Psoas muscle (tissue), 8 donors: ENCODE results near the gene CFAP46. TPM values are rescaled to one million over a fixed set of nuclear protein-coding genes. Genes with fewer than 3 reads are reported as not detected.
A peak's percentile ranks its signal among the peaks of the same experiment; 100 is the strongest.

Experiments
- ATAC-seq, 4 donors: fragments of 200-7000 bp; cut with Tn5 transposase; one replicate each; pipeline ENCODE4 v1.9.1; 2020; ENCODE audit warnings: moderate library complexity in 3 of 4, mild to moderate bottlenecking in 2 of 4
- DNase-seq, 2 donors: peaks; one replicate each; pipeline ENCODE4 v3.0.0-alpha.2; 2020
- H3K27ac ChIP-seq: fragments of 200-600 bp; one replicate; pipeline ENCODE4 v1.8.0; 2022
- H3K27me3 ChIP-seq, 3 donors: fragments of 200-600 bp in 1 of 3; one replicate each; pipeline versions ENCODE4 v1.6.1 to v1.8.0; 2013 to 2022; ENCODE audit warnings: low read length in 2 of 3, mild to moderate bottlenecking in 2 of 3, moderate library complexity in 1 of 3; ENCODE audit not compliant: insufficient read depth in 3 of 3
- H3K36me3 ChIP-seq, 2 donors: fragments of 200-600 bp in 1 of 2; one replicate each; pipeline versions ENCODE4 v1.6.1 to v1.8.0; 2013 to 2022; ENCODE audit warnings: low read depth in 1 of 2, mild to moderate bottlenecking in 1 of 2, moderate library complexity in 1 of 2; ENCODE audit not compliant: insufficient read depth in 1 of 2
- H3K4me1 ChIP-seq: fragments of 200-600 bp; one replicate; pipeline ENCODE4 v1.8.0; 2022
- H3K4me3 ChIP-seq: fragments of 200-600 bp; one replicate; pipeline ENCODE4 v1.8.0; 2022; ENCODE audit warnings: mild to moderate bottlenecking
- H3K9me3 ChIP-seq: fragments of 200-600 bp; one replicate; pipeline ENCODE4 v1.8.0; 2022
- WGBS, 3 donors: extraction: QIAGEN DNeasy Blood & Tissue Kit; methylation state at CpG; one replicate each; pipeline versions ENCODE4 v1.1.6 to v1.1.7; 2013; 5-methylcytosine and 5-hydroxymethylcytosine counted together
- intact Hi-C, 2 donors: fragments of 100-400 bp; cut with DNase I; formaldehyde crosslinking; loops; one replicate each; pipeline versions ENCODE4 v1.11.0 to v1.14.2; 2022
- polyA plus RNA-seq, 3 donors: library from polyadenylated mRNA; stranded (reverse); fragments of 200-250 nt; gene quantifications; one replicate each; pipeline ENCODE4 v1.2.3, GENCODE V29; 2013
- total RNA-seq, 4 donors: library from RNA; stranded (reverse); fragmentation: NEBNext Ultra II Directional in 2 of 4; extraction: Animal tissue kit (Norgen Biotek cat#: 25700) in 2 of 4; gene quantifications; one replicate each; pipeline versions ENCODE4 v1.2.1 to v1.2.4, GENCODE V29; 2021 to 2023
- TF ChIP-seq, protein P1 (sequence below): fragments of 200-600 bp; IDR thresholded peaks from one replicate; pipeline ENCODE4 v1.8.0; 2022; ENCODE audit warnings: antibody characterized with exemption
- donor health status: healthy with polysubstance abuse.
- donor health status: DM: no; HTN: no; CAD: no; lungs with moderate emphysema.
- donor health status: Bipolar disorder and iron deficiency.
- donor health status: healthy.
- donor health status: DM: yes; HTN: yes; CAD: no.
- donor health status: DM: no; HTN: no; CAD: no.
- donor health status: DM: no; HTN: no; CAD: no.
- donor health status: DM: yes; HTN: yes; CAD: no.

Gene CFAP46
- total and polyA plus RNA-seq, 7 donors, result 3.9 to 25.4 (median 13.8) TPM

DNA sequence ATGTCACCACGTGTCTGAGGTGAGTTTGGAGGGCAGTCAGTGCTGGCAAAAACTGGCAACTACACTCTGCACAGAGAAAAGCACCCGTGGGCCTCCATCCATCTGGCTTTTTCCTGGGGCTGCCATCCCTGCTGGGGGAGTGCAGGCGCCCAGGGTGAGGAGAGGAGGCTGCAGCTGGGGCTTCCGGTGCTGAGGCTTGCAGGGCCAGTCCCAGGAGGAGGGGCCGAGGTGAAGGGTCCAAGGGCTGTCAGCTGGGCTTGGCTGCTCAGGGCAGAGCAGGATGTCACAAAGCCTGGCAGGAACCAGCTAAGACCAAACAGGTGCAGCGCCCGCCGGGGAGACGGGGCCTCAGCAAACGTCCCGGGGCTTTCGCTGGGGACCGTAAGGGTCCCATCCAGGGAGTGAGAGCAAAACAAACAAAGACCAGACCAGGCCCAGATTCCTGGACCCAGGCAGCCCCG lies 77.2 kb downstream of the CFAP46 start:
- ATAC-seq, result no peak
- DNase-seq, result peak in 1 of 2 donors; percentile 21
- Histone ChIP-seq H3K27ac (no peak overlapping the region), H3K4me3 (no peak overlapping the region), H3K4me1 (no peaks in the 10 kb centered on the region), H3K36me3 (no peaks in the 10 kb centered on the region), H3K27me3 (peaks cover 0 to 43% (median 19%) of the 10 kb centered on the region in 3 donors), H3K9me3 (no peaks in the 10 kb centered on the region)
- TF ChIP-seq, protein P1, sequence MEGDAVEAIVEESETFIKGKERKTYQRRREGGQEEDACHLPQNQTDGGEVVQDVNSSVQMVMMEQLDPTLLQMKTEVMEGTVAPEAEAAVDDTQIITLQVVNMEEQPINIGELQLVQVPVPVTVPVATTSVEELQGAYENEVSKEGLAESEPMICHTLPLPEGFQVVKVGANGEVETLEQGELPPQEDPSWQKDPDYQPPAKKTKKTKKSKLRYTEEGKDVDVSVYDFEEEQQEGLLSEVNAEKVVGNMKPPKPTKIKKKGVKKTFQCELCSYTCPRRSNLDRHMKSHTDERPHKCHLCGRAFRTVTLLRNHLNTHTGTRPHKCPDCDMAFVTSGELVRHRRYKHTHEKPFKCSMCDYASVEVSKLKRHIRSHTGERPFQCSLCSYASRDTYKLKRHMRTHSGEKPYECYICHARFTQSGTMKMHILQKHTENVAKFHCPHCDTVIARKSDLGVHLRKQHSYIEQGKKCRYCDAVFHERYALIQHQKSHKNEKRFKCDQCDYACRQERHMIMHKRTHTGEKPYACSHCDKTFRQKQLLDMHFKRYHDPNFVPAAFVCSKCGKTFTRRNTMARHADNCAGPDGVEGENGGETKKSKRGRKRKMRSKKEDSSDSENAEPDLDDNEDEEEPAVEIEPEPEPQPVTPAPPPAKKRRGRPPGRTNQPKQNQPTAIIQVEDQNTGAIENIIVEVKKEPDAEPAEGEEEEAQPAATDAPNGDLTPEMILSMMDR, result no peak
- WGBS, 3 donors, result 8 to 23% (median 11%) methylated on average over 14 of the region's 14 CpGs
- intact Hi-C loops, result no loop called here

DNA sequence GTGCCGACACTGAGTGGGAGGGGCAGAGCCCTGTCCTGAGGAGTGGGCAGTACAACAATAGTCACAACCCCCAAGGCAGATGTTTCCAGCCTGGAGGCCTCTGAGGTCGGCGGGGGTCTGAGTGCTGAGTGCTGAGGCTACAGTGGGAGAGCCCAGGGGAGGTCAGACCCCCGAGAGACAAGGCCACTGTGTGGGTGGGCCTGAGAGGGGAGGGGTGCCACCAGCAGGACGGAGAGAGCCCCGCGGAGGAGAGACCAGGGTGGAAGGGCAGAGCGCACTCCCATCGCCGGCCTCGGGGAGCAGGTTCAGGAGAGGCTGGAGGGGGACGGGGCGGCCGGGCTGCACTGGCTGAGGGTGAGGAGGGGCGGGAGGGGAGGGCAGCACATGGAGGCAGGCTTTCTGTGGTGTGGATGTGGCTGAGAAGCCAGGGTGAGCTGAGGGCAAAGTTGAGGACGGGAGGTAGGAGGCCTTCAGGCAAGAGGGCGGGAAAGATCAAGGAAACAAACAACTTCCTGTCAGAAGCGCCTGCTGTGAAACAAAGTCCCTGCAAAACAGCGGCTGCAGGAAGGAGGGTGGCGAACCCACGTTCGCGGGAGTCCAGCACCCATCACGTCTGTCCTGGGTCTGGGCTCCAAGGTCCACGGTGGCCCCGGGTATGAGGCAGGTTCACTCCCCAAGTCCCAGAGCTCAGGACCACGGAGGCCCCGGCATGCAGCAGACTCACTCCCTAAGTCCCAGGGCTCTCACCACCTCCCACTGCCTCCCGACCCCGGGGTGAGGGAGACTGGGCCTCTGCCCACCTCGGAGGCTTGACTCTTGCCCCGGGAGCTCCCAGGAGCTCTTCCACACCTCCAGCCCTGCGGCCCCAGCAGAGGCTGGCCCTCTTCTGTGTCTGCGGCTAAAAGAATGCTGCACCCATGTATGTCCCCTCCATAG lies 79.6 kb downstream of the CFAP46 start:
- H3K27me3 ChIP-seq, result peaks cover 0 to 38% (median 21%) of the 10 kb centered on the region in 3 donors
- ATAC-seq, result no peak
- H3K4me1 ChIP-seq, result no peaks in the 10 kb centered on the region
- no peak overlapping the region for H3K4me3 ChIP-seq
- no peaks in the 10 kb centered on the region for H3K9me3 ChIP-seq
- no peak overlapping the region for H3K27ac ChIP-seq
- peak in 1 of 2 donors; percentile 39 for DNase-seq
- 26 to 34% (median 28%) methylated on average over 25 to 34 of the region's 34 CpGs for WGBS, 3 donors
- TF ChIP-seq, protein P1, result no peak
- H3K36me3 ChIP-seq, result no peaks in the 10 kb centered on the region
- intact Hi-C loops, result no loop called here

DNA sequence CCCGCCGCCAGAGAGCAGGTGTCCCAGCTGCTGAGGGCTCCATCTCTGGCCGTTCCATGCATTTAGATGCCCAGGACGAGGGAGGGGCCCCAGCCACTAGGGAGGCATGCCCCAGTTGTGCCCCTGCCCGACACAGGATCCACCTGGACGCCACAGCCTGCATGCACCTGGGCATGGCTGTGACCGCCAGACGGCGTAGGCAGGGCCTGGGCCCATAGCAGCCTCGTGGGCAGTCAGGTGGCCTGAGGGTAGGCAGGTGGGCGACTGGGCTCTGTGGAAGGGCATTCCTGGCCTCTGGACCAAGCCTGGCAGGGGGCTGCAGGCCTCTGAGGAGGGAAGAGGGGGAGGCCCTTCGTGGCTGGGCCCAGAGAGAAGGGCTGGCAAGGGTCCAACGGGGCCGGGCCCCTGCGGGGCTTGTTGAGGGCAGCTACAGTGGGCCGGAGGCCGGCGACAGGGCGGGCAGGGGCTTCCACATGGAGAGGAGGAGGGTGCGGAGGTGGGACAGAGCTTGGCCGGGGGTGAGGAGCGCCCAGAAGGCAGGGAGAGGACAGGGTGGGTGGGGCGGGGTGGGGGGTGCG lies 80.4 kb downstream of the CFAP46 start:
- DNase-seq (peak in 1 of 2 donors; percentile 47), ATAC-seq (no peak)
- Histone ChIP-seq H3K36me3 (no peaks in the 10 kb centered on the region), H3K4me1 (no peaks in the 10 kb centered on the region), H3K27me3 (peaks cover 0 to 44% (median 25%) of the 10 kb centered on the region in 3 donors), H3K4me3 (no peak overlapping the region), H3K27ac (no peak overlapping the region), H3K9me3 (no peaks in the 10 kb centered on the region)
- TF ChIP-seq, protein P1, result no peak
- WGBS, 3 donors, result 34 to 46% (median 41%) methylated on average over 18 to 24 of the region's 24 CpGs
- intact Hi-C loops, result no loop called here

DNA sequence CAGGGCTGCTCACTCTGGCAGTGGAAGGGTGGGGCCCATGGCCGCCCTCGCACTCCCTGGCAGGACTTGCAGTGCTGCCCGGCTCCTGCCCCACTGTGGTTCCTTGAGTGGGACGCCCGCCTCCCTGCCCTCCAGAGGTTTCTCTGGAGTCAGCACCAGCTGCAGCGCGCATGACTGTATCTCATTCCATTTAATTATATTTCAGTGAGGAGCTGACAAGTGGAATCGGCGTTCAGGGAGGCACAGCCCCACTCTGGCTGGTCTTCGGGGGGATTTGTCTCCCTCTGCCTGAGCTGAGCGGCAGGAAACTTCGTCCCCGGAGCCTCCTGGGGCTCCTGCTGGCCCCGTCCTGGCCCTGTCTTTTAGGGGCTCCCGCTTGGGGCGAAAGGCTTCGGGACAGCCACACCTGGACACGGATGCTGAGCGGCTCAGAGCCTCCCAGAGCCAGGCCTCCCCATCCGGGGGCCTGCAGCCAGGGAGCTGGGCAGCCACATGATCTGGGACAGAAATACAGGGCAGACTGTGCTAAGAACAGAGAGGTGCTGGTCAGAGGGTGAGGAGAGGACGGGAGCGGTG lies 81.2 kb downstream of the CFAP46 start:
- TF ChIP-seq, protein P1, result no peak
- H3K27ac ChIP-seq, result no peak overlapping the region
- peaks cover 0 to 47% (median 20%) of the 10 kb centered on the region in 3 donors for H3K27me3 ChIP-seq
- H3K9me3 ChIP-seq, result no peaks in the 10 kb centered on the region
- no peak overlapping the region for H3K4me3 ChIP-seq
- ATAC-seq (no peak), DNase-seq (peak in 1 of 2 donors; percentile 36)
- intact Hi-C loops, result no loop called here
- no peaks in the 10 kb centered on the region for H3K4me1 ChIP-seq
- no peaks in the 10 kb centered on the region for H3K36me3 ChIP-seq
- 31 to 38% (median 33%) methylated on average over 21 to 22 of the region's 22 CpGs for WGBS, 3 donors
